SK-N-SH treated with all-trans-retinoic acid at 6 μM for 48 hours (cell line): ENCODE data around the gene MUC12.
"Not testable (repeated sequence)": the region's sequence is repeated elsewhere in the genome, so short reads cannot be mapped to it uniquely, and the experiment has no call there.

Experiments used
- ATAC-seq: fragments of 200-7000 bp; cut with Tn5 transposase; 3 replicates; pipeline ENCODE4 v1.9.1; 2020; ENCODE audit warnings: mild to moderate bottlenecking, moderate library complexity
- ARNTL ChIP-seq: fragments of 450-650 bp; formaldehyde crosslinking; IDR thresholded peaks from 2 replicates; pipeline ENCODE4 v1.5.0; 2020; ENCODE audit warnings: low read depth, mild to moderate bottlenecking, moderate library complexity, borderline replicate concordance
- BACH2 ChIP-seq: fragments of 250-450 bp; sonication (Bioruptor Pico); IDR thresholded peaks from 2 replicates; pipeline ENCODE4 v1.9.0; 2021; ENCODE audit warnings: mild to moderate bottlenecking, borderline replicate concordance
- CSDC2 ChIP-seq: fragments of 250-450 bp; sonication (Bioruptor Pico); IDR thresholded peaks from 2 replicates; pipeline ENCODE4 v1.5.0; 2020; ENCODE audit warnings: mild to moderate bottlenecking, moderate library complexity
- ESRRG ChIP-seq: fragments of 250-450 bp; sonication (Bioruptor Pico); IDR thresholded peaks from 2 replicates; pipeline ENCODE4 v1.6.1; 2021; ENCODE audit warnings: mild to moderate bottlenecking
- GLIS3 ChIP-seq: fragments of 250-450 bp; sonication (Bioruptor Pico); IDR thresholded peaks from 2 replicates; pipeline ENCODE4 v1.5.0; 2020; ENCODE audit warnings: mild to moderate bottlenecking, moderate library complexity
- ISL1 ChIP-seq: fragments of 250-450 bp; sonication (Bioruptor Pico); IDR thresholded peaks from 2 replicates; pipeline ENCODE4 v2.1.2; 2022; ENCODE audit warnings: mild to moderate bottlenecking, moderate library complexity
- OSR1 ChIP-seq: fragments of 250-450 bp; sonication (Bioruptor Pico); IDR thresholded peaks from 2 replicates; pipeline ENCODE4 v1.8.0; 2022; ENCODE audit warnings: moderate library complexity, mild to moderate bottlenecking, inconsistent platforms
- PPARA ChIP-seq: fragments of 250-450 bp; sonication (Bioruptor Pico); IDR thresholded peaks from 2 replicates; pipeline ENCODE4 v1.5.0; 2020; ENCODE audit warnings: mild to moderate bottlenecking, borderline replicate concordance
- RARB ChIP-seq: fragments of 250-450 bp; sonication (Bioruptor Pico); IDR thresholded peaks from 2 replicates; pipeline ENCODE4 v1.8.0; 2021; ENCODE audit warnings: mild to moderate bottlenecking, moderate library complexity
- SNAI2 ChIP-seq: fragments of 250-450 bp; sonication (Bioruptor Pico); IDR thresholded peaks from 2 replicates; pipeline ENCODE4 v1.5.0; 2020; ENCODE audit warnings: mild to moderate bottlenecking, moderate library complexity
- TCF4 ChIP-seq: fragments of 250-450 bp; sonication (Bioruptor Pico); IDR thresholded peaks from 2 replicates; pipeline ENCODE4 v1.8.0; 2021; ENCODE audit warnings: mild to moderate bottlenecking, moderate library complexity, borderline replicate concordance
- TOX ChIP-seq: fragments of 250-450 bp; sonication (Bioruptor Pico); IDR thresholded peaks from 2 replicates; pipeline ENCODE4 v1.8.0; 2021; ENCODE audit warnings: mild to moderate bottlenecking, moderate library complexity, borderline replicate concordance
- ZC3H10 ChIP-seq: fragments of 250-450 bp; sonication (Bioruptor Pico); IDR thresholded peaks from 2 replicates; pipeline ENCODE4 v1.5.1; 2021; ENCODE audit warnings: mild to moderate bottlenecking, moderate library complexity
- ZFP3 ChIP-seq: fragments of 250-450 bp; sonication (Bioruptor Pico); IDR thresholded peaks from 2 replicates; pipeline ENCODE4 v1.5.0; 2020; ENCODE audit warnings: mild to moderate bottlenecking, moderate library complexity
- ZFP30 ChIP-seq: fragments of 450-650 bp; formaldehyde crosslinking; IDR thresholded peaks from 2 replicates; pipeline ENCODE4 v1.5.0; 2022; ENCODE audit warnings: mild to moderate bottlenecking, moderate library complexity
- ZNF565 ChIP-seq: fragments of 450-650 bp; formaldehyde crosslinking; conservative IDR thresholded peaks from 2 replicates; pipeline ENCODE4 v1.5.0; 2020; ENCODE audit warnings: low read depth, mild to moderate bottlenecking, moderate library complexity
- ZNF70 ChIP-seq: fragments of 450-650 bp; formaldehyde crosslinking; IDR thresholded peaks from 2 replicates; pipeline ENCODE4 v1.5.0; 2020; ENCODE audit warnings: mild to moderate bottlenecking, moderate library complexity
- ZNF8 ChIP-seq: fragments of 450-650 bp; formaldehyde crosslinking; IDR thresholded peaks from 2 replicates; pipeline ENCODE4 v1.5.0; 2020; ENCODE audit warnings: mild to moderate bottlenecking, moderate library complexity
- TF ChIP-seq, protein P1 (sequence below): fragments of 250-450 bp; sonication (Bioruptor Pico); IDR thresholded peaks from 2 replicates; pipeline ENCODE4 v1.5.0; 2020; ENCODE audit warnings: mild to moderate bottlenecking, moderate library complexity
- TF ChIP-seq, protein P2 (sequence below): fragments of 250-450 bp; sonication (Bioruptor Pico); IDR thresholded peaks from 2 replicates; pipeline ENCODE4 v1.5.1; 2020; ENCODE audit warnings: low read depth, mild to moderate bottlenecking, moderate library complexity
- TF ChIP-seq, protein P3 (sequence below): fragments of 250-450 bp; sonication (Bioruptor Pico); IDR thresholded peaks from 2 replicates; pipeline ENCODE4 v1.5.1; 2021; ENCODE audit warnings: mild to moderate bottlenecking, moderate library complexity
- TF ChIP-seq, protein P4 (sequence below): fragments of 250-450 bp; sonication (Bioruptor Pico); IDR thresholded peaks from 2 replicates; pipeline ENCODE4 v1.8.0; 2020; ENCODE audit warnings: mild to moderate bottlenecking, moderate library complexity, borderline replicate concordance

The MUC12 gene

DNA sequence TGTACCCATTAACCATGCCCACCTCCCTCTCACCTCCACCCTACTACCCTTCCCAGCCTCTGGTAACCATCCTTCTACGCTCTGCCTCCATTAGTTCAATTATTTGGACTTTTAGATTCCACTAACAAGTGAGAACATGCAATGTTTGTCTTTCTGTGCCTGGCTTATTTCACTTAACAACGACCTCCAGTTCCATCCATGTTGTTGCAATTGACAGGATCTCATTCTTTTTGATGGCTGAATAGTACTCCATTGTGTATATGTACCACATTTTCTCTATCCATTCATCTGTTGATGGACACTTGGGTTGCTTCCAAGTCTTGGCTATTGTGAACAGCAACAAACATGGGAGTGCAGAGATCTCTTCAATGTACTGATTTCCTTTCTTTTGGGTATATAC lies 38.0 kb downstream of the MUC12 start:
- not testable (repeated sequence) for ATAC-seq
- 0 out of 2 replicates have a peak, but pooled peaks have one; percentile 45 for TF ChIP-seq ZNF8 (CRISPR knock-in tag)

DNA sequence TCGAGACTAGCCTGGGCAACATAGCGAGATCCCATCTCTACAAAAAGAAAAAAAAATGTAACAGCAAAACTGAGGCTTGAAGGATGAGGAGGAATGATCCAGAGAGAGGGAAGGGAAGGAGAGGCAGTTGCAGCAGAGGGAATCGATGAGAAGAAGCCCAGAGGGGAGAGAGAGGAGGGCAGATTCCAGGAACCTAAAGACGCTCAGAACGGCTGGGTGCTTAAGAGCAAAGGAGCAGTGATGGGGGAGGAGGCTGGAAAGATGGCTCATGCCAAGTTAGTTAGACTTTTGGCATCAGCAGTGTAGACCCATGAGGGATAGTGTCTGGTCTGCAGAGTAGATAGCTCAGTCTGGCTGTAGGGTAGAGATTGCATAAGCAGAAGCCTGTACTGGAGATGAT lies 40.3 kb downstream of the MUC12 start:
- ATAC-seq = no peak
- TF ChIP-seq ARNTL (CRISPR knock-in tag) (no peak), ZFP30 (no peak), ZFP3 (CRISPR knock-in tag) (no peak), CSDC2 (CRISPR knock-in tag) (no peak), OSR1 (no peak), ZNF565 (CRISPR knock-in tag) (no peak), PPARA (CRISPR knock-in tag) (no peak), ZNF8 (CRISPR knock-in tag) (no peak), GLIS3 (CRISPR knock-in tag) (no peak), SNAI2 (CRISPR knock-in tag) (no peak), TOX (CRISPR knock-in tag) (no peak), ESRRG (no peak)
- TF ChIP-seq, protein P1, sequence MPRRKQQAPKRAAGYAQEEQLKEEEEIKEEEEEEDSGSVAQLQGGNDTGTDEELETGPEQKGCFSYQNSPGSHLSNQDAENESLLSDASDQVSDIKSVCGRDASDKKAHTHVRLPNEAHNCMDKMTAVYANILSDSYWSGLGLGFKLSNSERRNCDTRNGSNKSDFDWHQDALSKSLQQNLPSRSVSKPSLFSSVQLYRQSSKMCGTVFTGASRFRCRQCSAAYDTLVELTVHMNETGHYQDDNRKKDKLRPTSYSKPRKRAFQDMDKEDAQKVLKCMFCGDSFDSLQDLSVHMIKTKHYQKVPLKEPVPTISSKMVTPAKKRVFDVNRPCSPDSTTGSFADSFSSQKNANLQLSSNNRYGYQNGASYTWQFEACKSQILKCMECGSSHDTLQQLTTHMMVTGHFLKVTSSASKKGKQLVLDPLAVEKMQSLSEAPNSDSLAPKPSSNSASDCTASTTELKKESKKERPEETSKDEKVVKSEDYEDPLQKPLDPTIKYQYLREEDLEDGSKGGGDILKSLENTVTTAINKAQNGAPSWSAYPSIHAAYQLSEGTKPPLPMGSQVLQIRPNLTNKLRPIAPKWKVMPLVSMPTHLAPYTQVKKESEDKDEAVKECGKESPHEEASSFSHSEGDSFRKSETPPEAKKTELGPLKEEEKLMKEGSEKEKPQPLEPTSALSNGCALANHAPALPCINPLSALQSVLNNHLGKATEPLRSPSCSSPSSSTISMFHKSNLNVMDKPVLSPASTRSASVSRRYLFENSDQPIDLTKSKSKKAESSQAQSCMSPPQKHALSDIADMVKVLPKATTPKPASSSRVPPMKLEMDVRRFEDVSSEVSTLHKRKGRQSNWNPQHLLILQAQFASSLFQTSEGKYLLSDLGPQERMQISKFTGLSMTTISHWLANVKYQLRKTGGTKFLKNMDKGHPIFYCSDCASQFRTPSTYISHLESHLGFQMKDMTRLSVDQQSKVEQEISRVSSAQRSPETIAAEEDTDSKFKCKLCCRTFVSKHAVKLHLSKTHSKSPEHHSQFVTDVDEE = no peak
- TF ChIP-seq, protein P2, sequence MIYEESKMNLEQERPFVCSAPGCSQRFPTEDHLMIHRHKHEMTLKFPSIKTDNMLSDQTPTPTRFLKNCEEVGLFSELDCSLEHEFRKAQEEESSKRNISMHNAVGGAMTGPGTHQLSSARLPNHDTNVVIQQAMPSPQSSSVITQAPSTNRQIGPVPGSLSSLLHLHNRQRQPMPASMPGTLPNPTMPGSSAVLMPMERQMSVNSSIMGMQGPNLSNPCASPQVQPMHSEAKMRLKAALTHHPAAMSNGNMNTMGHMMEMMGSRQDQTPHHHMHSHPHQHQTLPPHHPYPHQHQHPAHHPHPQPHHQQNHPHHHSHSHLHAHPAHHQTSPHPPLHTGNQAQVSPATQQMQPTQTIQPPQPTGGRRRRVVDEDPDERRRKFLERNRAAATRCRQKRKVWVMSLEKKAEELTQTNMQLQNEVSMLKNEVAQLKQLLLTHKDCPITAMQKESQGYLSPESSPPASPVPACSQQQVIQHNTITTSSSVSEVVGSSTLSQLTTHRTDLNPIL (CRISPR knock-in tag) = no peak
- TF ChIP-seq, protein P3, sequence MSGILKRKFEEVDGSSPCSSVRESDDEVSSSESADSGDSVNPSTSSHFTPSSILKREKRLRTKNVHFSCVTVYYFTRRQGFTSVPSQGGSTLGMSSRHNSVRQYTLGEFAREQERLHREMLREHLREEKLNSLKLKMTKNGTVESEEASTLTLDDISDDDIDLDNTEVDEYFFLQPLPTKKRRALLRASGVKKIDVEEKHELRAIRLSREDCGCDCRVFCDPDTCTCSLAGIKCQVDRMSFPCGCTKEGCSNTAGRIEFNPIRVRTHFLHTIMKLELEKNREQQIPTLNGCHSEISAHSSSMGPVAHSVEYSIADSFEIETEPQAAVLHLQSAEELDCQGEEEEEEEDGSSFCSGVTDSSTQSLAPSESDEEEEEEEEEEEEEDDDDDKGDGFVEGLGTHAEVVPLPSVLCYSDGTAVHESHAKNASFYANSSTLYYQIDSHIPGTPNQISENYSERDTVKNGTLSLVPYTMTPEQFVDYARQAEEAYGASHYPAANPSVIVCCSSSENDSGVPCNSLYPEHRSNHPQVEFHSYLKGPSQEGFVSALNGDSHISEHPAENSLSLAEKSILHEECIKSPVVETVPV (CRISPR knock-in tag) = no peak
- TF ChIP-seq, protein P4, sequence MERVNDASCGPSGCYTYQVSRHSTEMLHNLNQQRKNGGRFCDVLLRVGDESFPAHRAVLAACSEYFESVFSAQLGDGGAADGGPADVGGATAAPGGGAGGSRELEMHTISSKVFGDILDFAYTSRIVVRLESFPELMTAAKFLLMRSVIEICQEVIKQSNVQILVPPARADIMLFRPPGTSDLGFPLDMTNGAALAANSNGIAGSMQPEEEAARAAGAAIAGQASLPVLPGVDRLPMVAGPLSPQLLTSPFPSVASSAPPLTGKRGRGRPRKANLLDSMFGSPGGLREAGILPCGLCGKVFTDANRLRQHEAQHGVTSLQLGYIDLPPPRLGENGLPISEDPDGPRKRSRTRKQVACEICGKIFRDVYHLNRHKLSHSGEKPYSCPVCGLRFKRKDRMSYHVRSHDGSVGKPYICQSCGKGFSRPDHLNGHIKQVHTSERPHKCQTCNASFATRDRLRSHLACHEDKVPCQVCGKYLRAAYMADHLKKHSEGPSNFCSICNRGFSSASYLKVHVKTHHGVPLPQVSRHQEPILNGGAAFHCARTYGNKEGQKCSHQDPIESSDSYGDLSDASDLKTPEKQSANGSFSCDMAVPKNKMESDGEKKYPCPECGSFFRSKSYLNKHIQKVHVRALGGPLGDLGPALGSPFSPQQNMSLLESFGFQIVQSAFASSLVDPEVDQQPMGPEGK (CRISPR knock-in tag) = no peak

DNA sequence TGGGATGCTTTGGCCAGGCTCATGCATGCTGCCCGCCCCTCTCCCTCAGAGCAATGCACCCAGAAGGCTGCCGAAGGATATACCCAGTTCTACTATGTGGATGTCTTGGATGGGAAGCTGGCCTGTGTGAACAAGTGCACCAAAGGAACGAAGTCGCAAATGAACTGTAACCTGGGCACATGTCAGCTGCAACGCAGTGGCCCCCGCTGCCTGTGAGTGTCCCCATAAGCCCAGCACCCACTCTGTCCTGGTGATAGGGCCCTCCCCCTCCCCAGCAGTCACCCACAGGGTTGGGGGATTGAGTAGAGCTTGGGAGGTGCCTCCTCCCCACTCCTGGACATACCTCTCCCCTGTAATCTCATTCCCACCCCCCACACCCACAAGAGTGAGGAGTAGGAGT lies 43.6 kb downstream of the MUC12 start:
- ATAC-seq = no peak
- TF ChIP-seq ZFP3 (CRISPR knock-in tag) = no peak
- no peak for TF ChIP-seq TOX (CRISPR knock-in tag)
- TF ChIP-seq ISL1 (CRISPR knock-in tag) = no peak
- TF ChIP-seq OSR1 = no peak
- TF ChIP-seq, protein P4 (CRISPR knock-in tag) = no peak
- no peak for TF ChIP-seq CSDC2 (CRISPR knock-in tag)
- no peak for TF ChIP-seq ZC3H10 (CRISPR knock-in tag)
- TF ChIP-seq SNAI2 (CRISPR knock-in tag) = no peak
- TF ChIP-seq BACH2 (CRISPR knock-in tag) = no peak
- TF ChIP-seq, protein P1 = no peak
- TF ChIP-seq ZNF70 (CRISPR knock-in tag) = no peak
- TF ChIP-seq RARB (CRISPR knock-in tag) = no peak
- no peak for TF ChIP-seq TCF4 (CRISPR knock-in tag)
- TF ChIP-seq, protein P3 (CRISPR knock-in tag) = no peak
- TF ChIP-seq GLIS3 (CRISPR knock-in tag) = no peak
- TF ChIP-seq ZFP30 = no peak
- no peak for TF ChIP-seq PPARA (CRISPR knock-in tag)
- no peak for TF ChIP-seq ZNF8 (CRISPR knock-in tag)
- TF ChIP-seq, all 23 proteins: peak for 0
